A549 (cell line): ENCODE results near the gene RAB11FIP4. TPM values are rescaled to one million over a fixed set of nuclear protein-coding genes. Genes with fewer than 3 reads are reported as not detected.

ENCODE experiments used
- ATAC-seq, 2 experiments: fragments of 200-7000 bp in 1 of 2; fragments of >200 bp in 1 of 2; cut with Nextera tagmentation in 1 of 2; cut with Tn5 transposase in 1 of 2; 3 replicates each; pipeline versions ENCODE4 v1.8.0 to v1.9.1; 2018 to 2020; ENCODE audit warnings: mild to moderate bottlenecking in 1 of 2, moderate library complexity in 1 of 2
- CTCF ChIA-PET: fragments of 300-600 bp; sonication (Branson Sonifier 250); formaldehyde crosslinking; extraction: SDS; loops from one replicate; lab custom pipeline; 2021; ENCODE audit warnings: antibody characterized with exemption, inconsistent platforms; lab: Yijun Ruan, JAX
- POLR2A ChIA-PET: fragments of 350-600 bp; formaldehyde crosslinking; extraction: SDS; loops from one replicate; lab custom pipeline; 2021; ENCODE audit warnings: antibody characterized with exemption, inconsistent platforms; lab: Yijun Ruan, JAX
- DNase-seq, 2 experiments: peaks; one replicate each; pipeline versions ENCODE4 v3.0.0 to v3.0.0-alpha.2; 2011 to 2016; ENCODE audit warnings: low read depth in 1 of 2, low spot score in 1 of 2
- FAIRE-seq: peaks from 2 replicates; lab custom pipeline; 2011; peaks lifted over from hg19 to GRCh38; lab: Jason Lieb, UNC
- H3K27ac ChIP-seq, 2 experiments: fragments of >200 bp; sonication (Bioruptor Twin); formaldehyde crosslinking; 3 replicates each; pipeline ENCODE4 v1.5.1; 2016 to 2017
- H3K4me1 ChIP-seq: fragments of >200 bp; sonication (Bioruptor Twin); formaldehyde crosslinking; 3 replicates; pipeline ENCODE4 v1.6.1; 2016
- H3K4me2 ChIP-seq: fragments of >200 bp; sonication (Bioruptor Twin); formaldehyde crosslinking; 3 replicates; pipeline ENCODE4 v1.6.1; 2016
- H3K4me3 ChIP-seq: fragments of >200 bp; sonication (Bioruptor Twin); formaldehyde crosslinking; 3 replicates; pipeline ENCODE4 v1.5.1; 2016
- H3K9me3 ChIP-seq: fragments of >200 bp; sonication (Bioruptor Twin); formaldehyde crosslinking; 3 replicates; pipeline ENCODE4 v1.6.1; 2016
- BCL3 ChIP-seq: fragments of >200 bp; sonication (Bioruptor Twin); formaldehyde crosslinking; IDR thresholded peaks from 3 replicates; pipeline ENCODE4 v1.6.1; 2016
- BHLHE40 ChIP-seq: IDR thresholded peaks from 2 replicates; pipeline ENCODE4 v1.6.1; 2012; ENCODE audit warnings: low read depth, low read length, inconsistent platforms
- CBX8 ChIP-seq: fragments of 200-600 bp; sonication (generic); IDR thresholded peaks from 2 replicates; pipeline ENCODE4 v1.6.1; 2016
- CEBPB ChIP-seq, 2 experiments: fragments of >200 bp in 1 of 2; sonication (Bioruptor Twin) in 1 of 2; formaldehyde crosslinking in 1 of 2; IDR thresholded peaks; 2 replicates each; pipeline ENCODE4 v1.6.1; 2012 to 2016
- CTCF ChIP-seq: fragments of >200 bp; sonication (Bioruptor Twin); formaldehyde crosslinking; IDR thresholded peaks from 3 replicates; pipeline ENCODE4 v1.5.1; 2016
- FOSB ChIP-seq: fragments of 250-450 bp; sonication (Bioruptor Pico); IDR thresholded peaks from 2 replicates; pipeline ENCODE4 v1.5.0; 2020; ENCODE audit warnings: mild to moderate bottlenecking, moderate library complexity
- FOXS1 ChIP-seq: fragments of 250-450 bp; sonication (Bioruptor Pico); IDR thresholded peaks from 2 replicates; pipeline ENCODE4 v1.5.0; 2020; ENCODE audit warnings: mild to moderate bottlenecking, moderate library complexity
- GATA3 ChIP-seq: IDR thresholded peaks from 2 replicates; pipeline ENCODE4 v1.6.1; 2012; ENCODE audit warnings: borderline replicate concordance
- HMGXB4 ChIP-seq: fragments of 250-450 bp; sonication (Bioruptor Pico); IDR thresholded peaks from 2 replicates; pipeline ENCODE4 v1.5.0; 2021; ENCODE audit warnings: mild to moderate bottlenecking, moderate library complexity, borderline replicate concordance
- HOXA7 ChIP-seq: fragments of 250-450 bp; sonication (Bioruptor Pico); IDR thresholded peaks from 2 replicates; pipeline ENCODE4 v1.5.0; 2020; ENCODE audit warnings: mild to moderate bottlenecking, moderate library complexity
- HOXB13 ChIP-seq: fragments of 250-450 bp; sonication (Bioruptor Pico); IDR thresholded peaks from 2 replicates; pipeline ENCODE4 v1.5.0; 2020; ENCODE audit warnings: low read depth, mild to moderate bottlenecking, moderate library complexity
- HOXB5 ChIP-seq: fragments of 250-450 bp; sonication (Bioruptor Pico); IDR thresholded peaks from 2 replicates; pipeline ENCODE4 v1.5.0; 2020; ENCODE audit warnings: mild to moderate bottlenecking, moderate library complexity
- JUN ChIP-seq, 2 experiments: fragments of >200 bp; sonication (Bioruptor Twin); formaldehyde crosslinking; IDR thresholded peaks; 2 replicates in 1 of 2; 3 replicates in 1 of 2; pipeline ENCODE4 v1.6.1; 2016 to 2017
- KDM5A ChIP-seq: fragments of 200-600 bp; sonication (generic); IDR thresholded peaks from 2 replicates; pipeline ENCODE4 v1.6.1; 2016; ENCODE audit warnings: antibody characterized with exemption, mild to moderate bottlenecking
- MAX ChIP-seq: IDR thresholded peaks from 2 replicates; pipeline ENCODE4 v1.6.1; 2012
- POLR2A ChIP-seq: IDR thresholded peaks from 2 replicates; pipeline ENCODE4 v1.6.1; 2012; ENCODE audit warnings: mild to moderate bottlenecking, low read length
- RCOR1 ChIP-seq: fragments of 150-350 bp; IDR thresholded peaks from 2 replicates; pipeline ENCODE4 v1.6.1; 2014; ENCODE audit warnings: antibody characterized with exemption, low read length, low read depth
- REST ChIP-seq: fragments of 200-600 bp; sonication (generic); IDR thresholded peaks from 2 replicates; pipeline ENCODE4 v1.6.1; 2016; ENCODE audit warnings: antibody characterized with exemption, mild to moderate bottlenecking, moderate library complexity
- RFX5 ChIP-seq: fragments of 450-650 bp; IDR thresholded peaks from 2 replicates; pipeline ENCODE4 v1.7.1; 2014; ENCODE audit warnings: antibody characterized with exemption, mild to moderate bottlenecking, moderate library complexity
- SMC3 ChIP-seq: fragments of >200 bp; sonication (Bioruptor Twin); formaldehyde crosslinking; IDR thresholded peaks from 3 replicates; pipeline ENCODE4 v1.6.1; 2018; ENCODE audit warnings: inconsistent platforms
- TP53 ChIP-seq: fragments of 250-450 bp; sonication (Bioruptor Pico); IDR thresholded peaks from 2 replicates; pipeline ENCODE4 v1.5.0; 2021; ENCODE audit warnings: mild to moderate bottlenecking, moderate library complexity
- USF2 ChIP-seq: fragments of 450-650 bp; IDR thresholded peaks from 2 replicates; pipeline ENCODE4 v1.6.1; 2014; ENCODE audit warnings: antibody characterized with exemption
- ZC3H11A ChIP-seq: fragments of 450-650 bp; IDR thresholded peaks from 2 replicates; pipeline ENCODE4 v1.6.1; 2014; ENCODE audit warnings: antibody characterized with exemption, mild to moderate bottlenecking
- WGBS: methylation state at CpG from one replicate; pipeline ENCODE4 v1.1.6; 2017; ENCODE audit errors: missing lambda C conversion rate; 5-methylcytosine and 5-hydroxymethylcytosine counted together
- polyA plus RNA-seq, 4 experiments: library from polyadenylated mRNA; depleted of rRNA in 3 of 4; stranded (reverse); fragments of >200 nt; fragmentation: RNase III in 1 of 4; extraction: RNeasy Plus Mini Kit Qiagen cat#74134 plus additional on column Dnase treatment in 1 of 4; gene quantifications; 2 replicates in 3 of 4; 3 replicates in 1 of 4; pipeline ENCODE4 v1.2.3, GENCODE V29; 2011 to 2017

RAB11FIP4 gene
- polyA plus RNA-seq, 2 of the 4 experiments (the other 2 are of a cell fraction): 1.9 to 3.5 TPM

- no peaks in the 10 kb centered on the region for H3K9me3 ChIP-seq
- DNase-seq (no peak), FAIRE-seq (no peak), ATAC-seq (no peak)
- TF ChIP-seq FOSB (no peak), SMC3 (no peak), HMGXB4 (CRISPR knock-in tag) (no peak), HOXA7 (no peak), HOXB5 (CRISPR knock-in tag) (no peak), CBX8 (no peak), KDM5A (no peak), JUN (IDR thresholded peaks at IDR 0.05) (no peak), RFX5 (no peak), TP53 (CRISPR knock-in tag) (no peak), BHLHE40 (no peak), ZC3H11A (no peak), BCL3 (no peak), POLR2A (no peak), CTCF (no peak), USF2 (no peak), GATA3 (no peak), MAX (no peak), HOXB13 (CRISPR knock-in tag) (no peak)
- CTCF ChIA-PET: interaction anchor here (0.6 to 1.3 kb wide), 2 partner anchors 12 to 836 kb away, joined by 3 to 4 read pairs; no protein-coding TSS in a partner anchor
- no peak overlapping the region for H3K4me3 ChIP-seq
- H3K4me2 ChIP-seq: no peak overlapping the region
- no peak overlapping the region for H3K27ac ChIP-seq
- POLR2A ChIA-PET: no interaction called here
- WGBS: 97% methylated on average over 6 of the region's 6 CpGs
- peaks cover 11% of the 10 kb centered on the region for H3K4me1 ChIP-seq
Observed at GRCh38 chr17:31570231-31570630, 178.8 kb downstream of the RAB11FIP4 start.

- CTCF ChIA-PET: interaction anchor here (2.9 to 4.7 kb wide), 2 partner anchors 11 to 272 kb away, joined by 20 to 30 read pairs; no protein-coding TSS in a partner anchor
- peak; percentile 11 to 74; a peak in 3 of 6 replicates for ATAC-seq
- TF ChIP-seq BCL3 (no peak), REST (no peak), RCOR1 (no peak), FOXS1 (CRISPR knock-in tag) (no peak), CBX8 (no peak), CEBPB (IDR thresholded peaks at IDR 0.05) (no peak)
- POLR2A ChIA-PET: no interaction called here
- peak in 1 of 2 experiments; percentile 24 for DNase-seq
- H3K4me2 ChIP-seq: peak overlapping the region; percentile 3; the same call in 1 of the 3 replicates
- H3K4me1 ChIP-seq: peaks cover 11% of the 10 kb centered on the region
- no peaks in the 10 kb centered on the region for H3K9me3 ChIP-seq
- H3K27ac ChIP-seq: peak overlapping the region in 1 of 2 experiments; percentile 51; a peak in 2 of 6 replicates
- H3K4me3 ChIP-seq: no peak overlapping the region
- 79% methylated on average over 13 of the region's 14 CpGs for WGBS
- FAIRE-seq: no peak
Observed at GRCh38 chr17:31570951-31571892, 179.7 kb downstream of the RAB11FIP4 start.
